GM12874 (cell line): ENCODE results near the gene PLSCR4.

Source experiments
- CTCF ChIP-seq: IDR thresholded peaks from 2 replicates; pipeline ENCODE4 v1.5.1; 2011; ENCODE audit warnings: low read depth, mild to moderate bottlenecking, control low read depth, low read length, moderate library complexity; ENCODE audit not compliant: insufficient read depth

The PLSCR4 gene

GRCh38 chr3:146233487-146233886 lies 17.4 kb downstream of the PLSCR4 start:
- TF ChIP-seq CTCF = no peak

GRCh38 chr3:146227486-146227885 lies 23.4 kb downstream of the PLSCR4 start:
- TF ChIP-seq CTCF = no peak

- TF ChIP-seq CTCF = no peak
Measured at GRCh38 chr3:146226881-146227280, 24.0 kb downstream of the PLSCR4 start.

GRCh38 chr3:146223401-146224373 lies 27.2 kb downstream of the PLSCR4 start:
- TF ChIP-seq CTCF = no peak

GRCh38 chr3:146222204-146223046 lies 28.5 kb downstream of the PLSCR4 start:
- no peak for TF ChIP-seq CTCF

- no peak for TF ChIP-seq CTCF
Measured at GRCh38 chr3:146221276-146221675, 29.6 kb downstream of the PLSCR4 start.

GRCh38 chr3:146218880-146219866 lies 31.7 kb downstream of the PLSCR4 start:
- TF ChIP-seq CTCF = peak; percentile 32; the same call in 1 of the 2 replicates
